GM21825 (cell line): ENCODE results near the gene TMEM269.
"Not testable (repeated sequence)": the region's sequence is repeated elsewhere in the genome, so short reads cannot be mapped to it uniquely, and the experiment has no call there.

Experiments used
- ATAC-seq: cut with Tn5 transposase; IDR thresholded peaks from one replicate; pipeline ENCODE4 v1.9.1; 2021; ENCODE audit warnings: mild to moderate bottlenecking, moderate library complexity; ENCODE audit not compliant: unreplicated experiment

TMEM269 gene

GRCh38 chr1:42747125-42747524 is 37.7 kb upstream of the TMEM269 start:
- ATAC-seq: no peak

GRCh38 chr1:42748021-42748420 is 36.8 kb upstream of the TMEM269 start:
- no peak for ATAC-seq

GRCh38 chr1:42748461-42749410 is 36.1 kb upstream of the TMEM269 start:
- no peak for ATAC-seq

GRCh38 chr1:42750041-42750440 is 34.8 kb upstream of the TMEM269 start:
- ATAC-seq: no peak

- not testable (repeated sequence) for ATAC-seq
These were observed 33.2 kb upstream of the TMEM269 start for GRCh38 chr1:42751511-42752070.

- ATAC-seq: no peak
These were observed 32.5 kb upstream of the TMEM269 start for GRCh38 chr1:42752284-42752683.

DNA sequence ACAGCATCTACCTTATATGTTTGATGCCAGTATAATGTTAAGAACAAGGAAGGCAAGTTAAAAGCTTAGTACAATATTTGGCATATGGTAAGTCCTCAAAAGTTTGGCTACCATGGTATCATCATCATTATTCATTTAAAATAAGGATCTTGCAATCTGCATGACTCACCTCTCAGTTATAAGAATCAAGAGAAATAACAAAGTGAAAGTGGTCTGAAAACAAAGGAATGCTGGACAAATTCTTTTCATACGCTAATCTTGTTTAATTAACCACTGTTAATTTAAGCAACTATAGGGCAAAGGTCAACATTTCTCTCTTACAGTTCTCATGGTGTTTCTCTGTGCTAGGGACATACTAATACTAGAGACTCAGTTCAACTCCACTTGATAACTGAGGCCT is 31.7 kb upstream of the TMEM269 start:
- no peak for ATAC-seq

DNA sequence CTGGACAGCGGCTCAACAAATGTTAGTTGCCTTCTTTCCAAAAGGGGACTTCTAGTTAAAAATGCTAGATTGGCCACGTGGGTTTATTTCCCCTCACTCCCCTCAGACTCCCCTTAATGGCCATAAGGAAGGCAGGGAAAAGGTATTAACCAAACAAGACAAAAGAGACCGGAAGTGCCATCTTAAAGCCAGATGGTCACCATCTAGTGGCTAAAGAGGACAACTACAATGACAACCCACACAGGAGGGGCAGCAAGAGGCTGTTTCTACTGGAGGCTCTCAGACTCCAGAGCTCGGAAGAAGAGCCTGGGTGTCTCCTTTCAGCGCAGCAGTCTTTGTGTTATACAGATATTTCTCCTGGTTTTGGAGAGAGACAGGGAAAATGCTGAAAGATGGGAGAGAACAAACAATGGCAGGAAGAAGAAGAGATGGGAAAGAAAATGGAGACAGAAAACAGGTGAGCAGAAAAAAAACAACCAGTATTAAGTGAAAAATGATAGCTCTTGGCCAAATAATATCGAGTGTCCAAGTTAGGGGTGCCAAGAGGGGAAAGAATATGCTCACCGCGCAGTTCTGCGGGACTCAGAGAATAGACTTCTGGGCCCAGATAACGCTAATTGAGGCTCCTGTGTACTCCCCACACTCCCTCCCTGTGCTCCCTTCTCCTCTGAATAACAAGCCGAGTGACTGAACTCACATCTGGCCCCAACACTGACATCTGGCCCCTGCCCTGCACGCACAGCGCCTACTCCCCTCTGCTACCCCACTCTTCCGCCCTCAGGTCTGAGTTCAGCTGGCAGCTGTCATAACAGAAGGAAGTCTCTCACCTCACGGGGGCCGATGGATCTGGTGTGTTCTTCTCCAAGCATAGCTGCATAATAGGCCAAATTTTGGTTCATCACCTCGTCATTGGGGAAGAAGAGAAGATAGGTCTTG is 27.6 kb upstream of the TMEM269 start:
- no peak for ATAC-seq

- ATAC-seq: no peak
These were observed 26.9 kb upstream of the TMEM269 start for GRCh38 chr1:42757892-42758275.

- ATAC-seq: no peak
These were observed 26.1 kb upstream of the TMEM269 start for GRCh38 chr1:42758641-42759040.

DNA sequence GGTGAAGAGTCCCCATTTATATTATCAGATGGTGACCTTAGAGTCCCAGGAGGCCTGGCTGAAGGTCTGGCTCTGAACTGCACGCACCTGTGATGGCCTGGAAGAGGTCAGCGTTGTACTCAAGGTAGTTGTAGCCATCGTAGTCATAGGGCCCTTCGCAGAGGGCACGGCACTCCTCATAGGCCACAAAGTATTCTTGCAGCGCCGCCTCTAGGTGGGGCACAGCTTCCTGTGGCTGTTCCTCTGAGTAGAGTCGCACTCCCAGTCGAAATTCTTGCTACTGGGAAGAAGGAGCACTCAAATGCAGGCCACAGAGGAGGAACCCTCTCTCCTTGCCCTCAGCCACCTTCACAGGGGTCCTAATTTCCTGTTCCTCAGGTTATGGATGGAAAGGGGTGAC is 25.7 kb upstream of the TMEM269 start:
- ATAC-seq: no peak

- no peak for ATAC-seq
These were observed 23.2 kb upstream of the TMEM269 start for GRCh38 chr1:42761567-42761966.

GRCh38 chr1:42762269-42762668 is 22.5 kb upstream of the TMEM269 start:
- no peak for ATAC-seq

- ATAC-seq: no peak
These were observed 19.5 kb upstream of the TMEM269 start for GRCh38 chr1:42765269-42765668.

- ATAC-seq: peak; percentile 22
These were observed 18.7 kb upstream of the TMEM269 start for GRCh38 chr1:42765832-42766740.

- peak; percentile 87 for ATAC-seq
These were observed 17.9 kb upstream of the TMEM269 start, which contains the start of the genes C1orf50 and P3H1 for GRCh38 chr1:42766741-42767509. C1orf50 (plus strand) TSS chr1:42767249; CDS start chr1:42767312, 63 bp downstream. P3H1 (minus strand) TSS chr1:42767028; CDS start chr1:42766971, 57 bp downstream.

- peak; percentile 12 for ATAC-seq
These were observed 17.2 kb upstream of the TMEM269 start for GRCh38 chr1:42767510-42768000.

DNA sequence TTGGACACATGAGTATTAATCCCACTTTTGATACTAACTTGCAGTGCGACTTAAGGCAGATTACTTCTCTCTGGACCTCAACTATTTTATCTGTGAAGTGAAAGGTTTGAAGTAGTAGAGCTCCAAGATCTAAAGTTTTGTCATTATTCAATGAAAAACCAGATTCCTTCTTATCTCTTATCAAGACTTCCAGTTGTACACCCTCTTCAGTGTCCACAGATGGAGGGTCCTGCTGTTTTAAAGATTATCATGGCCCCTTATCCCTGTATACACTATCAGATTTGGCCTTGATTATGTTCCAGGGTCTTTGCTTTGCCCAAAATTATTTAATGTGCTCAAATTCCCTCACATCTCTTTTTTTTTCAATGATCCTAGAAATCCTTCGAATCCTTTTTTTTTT is 16.6 kb upstream of the TMEM269 start:
- no peak for ATAC-seq

- no peak for ATAC-seq
These were observed 15.0 kb upstream of the TMEM269 start for GRCh38 chr1:42769811-42770210.
